IMR-90 (cell line): ENCODE measurements around the gene SSH2. TPM values are rescaled to one million over a fixed set of nuclear protein-coding genes. Genes with fewer than 3 reads are reported as not detected.

ENCODE experiments used
- ATAC-seq: fragments of 200-7000 bp; cut with Tn5 transposase; 2 replicates; pipeline ENCODE4 v1.9.1; 2020; ENCODE audit warnings: low read depth, mild to moderate bottlenecking, moderate library complexity
- BruUV-seq: library from RNA; stranded (reverse); fragments of 400-500 nt; replicated peaks from 2 replicates; lab custom pipeline; 2021; lab: Mats Ljungman, UMichigan
- CTCF ChIA-PET: fragments of 300-600 bp; formaldehyde crosslinking; extraction: SDS; loops from one replicate; lab custom pipeline; 2021; ENCODE audit warnings: antibody characterized with exemption; lab: Yijun Ruan, JAX
- POLR2A ChIA-PET: fragments of 300-600 bp; sonication (Branson Sonifier 250); formaldehyde crosslinking; loops from one replicate; lab custom pipeline; 2022; ENCODE audit warnings: antibody characterized with exemption; ENCODE audit not compliant: unreplicated experiment; lab: Charles Lee
- DNase-seq: peaks from one replicate; pipeline ENCODE4 v3.0.0; 2013
- H2AFZ ChIP-seq: replicated peaks from 2 replicates; pipeline ENCODE3; 2013; ENCODE audit warnings: low read length, mild to moderate bottlenecking; ENCODE audit not compliant: poor library complexity
- H2AK5ac ChIP-seq: 2 replicates; pipeline ENCODE4 v1.6.1; 2013; ENCODE audit warnings: low read depth, low read length, inconsistent platforms
- H2AK9ac ChIP-seq: replicated peaks from 2 replicates; pipeline ENCODE3; 2013; ENCODE audit warnings: mild to moderate bottlenecking, low read depth, low read length, moderate library complexity; ENCODE audit not compliant: poor library complexity
- H2BK120ac ChIP-seq: 2 replicates; pipeline ENCODE4 v1.6.1; 2013; ENCODE audit warnings: low read depth, low read length, inconsistent platforms
- H2BK15ac ChIP-seq: 3 replicates; pipeline ENCODE4 v1.6.1; 2013; ENCODE audit warnings: low read depth, low read length, inconsistent platforms
- H2BK20ac ChIP-seq: 2 replicates; pipeline ENCODE4 v1.6.1; 2013; ENCODE audit warnings: low read depth, mild to moderate bottlenecking, inconsistent platforms, low read length, moderate library complexity
- H2BK5ac ChIP-seq: 2 replicates; pipeline ENCODE4 v1.6.1; 2013; ENCODE audit warnings: mild to moderate bottlenecking, low read depth, low read length, inconsistent platforms; ENCODE audit not compliant: poor library complexity, severe bottlenecking
- H3K14ac ChIP-seq: replicated peaks from 2 replicates; pipeline ENCODE4 v1.6.1; 2013; ENCODE audit warnings: low read depth, low read length, inconsistent platforms
- H3K18ac ChIP-seq: 2 replicates; pipeline ENCODE4 v1.6.1; 2013; ENCODE audit warnings: low read depth, low read length, control low read depth
- H3K23ac ChIP-seq: 2 replicates; pipeline ENCODE4 v1.6.1; 2013; ENCODE audit warnings: low read depth, low read length, inconsistent platforms
- H3K27ac ChIP-seq: 2 replicates; pipeline ENCODE4 v1.5.1; 2013; ENCODE audit warnings: mild to moderate bottlenecking, control low read depth, low read length; ENCODE audit not compliant: insufficient read depth
- H3K27me3 ChIP-seq: 2 replicates; pipeline ENCODE4 v1.6.1; 2013; ENCODE audit warnings: low read length; ENCODE audit not compliant: control insufficient read depth, insufficient read depth
- H3K36me3 ChIP-seq: 2 replicates; pipeline ENCODE4 v1.6.1; 2013; ENCODE audit warnings: low read length, mixed read lengths; ENCODE audit not compliant: control insufficient read depth, insufficient read depth
- H3K4ac ChIP-seq: 2 replicates; pipeline ENCODE4 v1.6.1; 2013; ENCODE audit warnings: low read depth, low read length, inconsistent platforms
- H3K4me1 ChIP-seq: 2 replicates; pipeline ENCODE4 v1.6.1; 2013; ENCODE audit warnings: low read length, mixed read lengths; ENCODE audit not compliant: control insufficient read depth, insufficient read depth
- H3K4me2 ChIP-seq: 2 replicates; pipeline ENCODE4 v1.6.1; 2013; ENCODE audit warnings: low read depth, mild to moderate bottlenecking, control low read depth, low read length, moderate library complexity
- H3K4me3 ChIP-seq: 2 replicates; pipeline ENCODE4 v1.5.1; 2013; ENCODE audit warnings: low read depth, mild to moderate bottlenecking, control low read depth, low read length, moderate library complexity; ENCODE audit not compliant: insufficient read depth
- H3K56ac ChIP-seq: 2 replicates; pipeline ENCODE4 v1.6.1; 2013; ENCODE audit warnings: low read length, inconsistent platforms; ENCODE audit not compliant: insufficient read depth; ENCODE audit errors: extremely low read depth
- H3K79me1 ChIP-seq, 2 experiments: 2 replicates each; pipeline ENCODE4 v1.6.1; 2013; ENCODE audit warnings: low read length in 2 of 2, inconsistent platforms in 1 of 2, low read depth in 1 of 2
- H3K9ac ChIP-seq: 2 replicates; pipeline ENCODE4 v1.6.1; 2013; ENCODE audit warnings: low read depth, low read length, control low read depth
- H3K9me1 ChIP-seq: 2 replicates; pipeline ENCODE4 v1.6.1; 2013; ENCODE audit warnings: low read length, inconsistent platforms; ENCODE audit not compliant: insufficient read depth
- H3K9me3 ChIP-seq: 2 replicates; pipeline ENCODE4 v1.6.1; 2013; ENCODE audit warnings: low read length; ENCODE audit not compliant: control insufficient read depth, insufficient read depth
- H4K20me1 ChIP-seq: 2 replicates; pipeline ENCODE4 v1.6.1; 2013; ENCODE audit warnings: low read length, inconsistent platforms; ENCODE audit not compliant: insufficient read depth
- H4K5ac ChIP-seq: 2 replicates; pipeline ENCODE4 v1.6.1; 2013; ENCODE audit warnings: mild to moderate bottlenecking, low read depth, low read length, control low read depth
- H4K8ac ChIP-seq, 2 experiments: 2 replicates each; pipeline ENCODE4 v1.6.1; 2013; ENCODE audit warnings: low read depth in 2 of 2, low read length in 2 of 2, control low read depth in 1 of 2, inconsistent platforms in 1 of 2
- H4K91ac ChIP-seq: 2 replicates; pipeline ENCODE4 v1.6.1; 2013; ENCODE audit warnings: low read depth, low read length, inconsistent platforms; ENCODE audit not compliant: insufficient read depth
- BHLHE40 ChIP-seq: fragments of 150-350 bp; IDR thresholded peaks from 2 replicates; pipeline ENCODE4 v1.6.1; 2016; ENCODE audit warnings: mild to moderate bottlenecking, low read depth, low read length
- CEBPB ChIP-seq: IDR thresholded peaks from 2 replicates; pipeline ENCODE4 v1.6.1; 2012; ENCODE audit warnings: low read depth, low read length, improper control_type of control experiment
- CHD1 ChIP-seq: IDR thresholded peaks from 2 replicates; pipeline ENCODE4 v1.6.1; 2012; ENCODE audit warnings: low read depth, low read length, improper control_type of control experiment
- CTCF ChIP-seq: conservative IDR thresholded peaks from 2 replicates; pipeline ENCODE4 v1.5.1; 2012; ENCODE audit warnings: mild to moderate bottlenecking, low read depth, low read length, improper control_type of control experiment
- MAFK ChIP-seq: IDR thresholded peaks from 2 replicates; pipeline ENCODE4 v1.6.1; 2012; ENCODE audit warnings: low read depth, low read length, improper control_type of control experiment
- MAZ ChIP-seq: IDR thresholded peaks from 2 replicates; pipeline ENCODE4 v1.6.1; 2012; ENCODE audit warnings: low read depth, mild to moderate bottlenecking, low read length, improper control_type of control experiment, moderate library complexity, borderline replicate concordance
- MXI1 ChIP-seq: IDR thresholded peaks from 2 replicates; pipeline ENCODE4 v1.6.1; 2012; ENCODE audit warnings: low read depth, mild to moderate bottlenecking, low read length, moderate library complexity, borderline replicate concordance
- NFE2L2 ChIP-seq: fragments of 150-350 bp; IDR thresholded peaks from 2 replicates; pipeline ENCODE4 v1.6.1; 2016; ENCODE audit warnings: low read depth, mild to moderate bottlenecking, low read length
- POLR2A ChIP-seq: IDR thresholded peaks from 2 replicates; pipeline ENCODE4 v1.6.1; 2012; ENCODE audit warnings: mild to moderate bottlenecking, low read depth, low read length
- RAD21 ChIP-seq: IDR thresholded peaks from 2 replicates; pipeline ENCODE4 v1.6.1; 2012; ENCODE audit warnings: low read length, improper control_type of control experiment
- RCOR1 ChIP-seq: IDR thresholded peaks from 2 replicates; pipeline ENCODE4 v1.6.1; 2012; ENCODE audit warnings: mild to moderate bottlenecking, low read length, improper control_type of control experiment; ENCODE audit not compliant: insufficient replicate concordance
- RFX5 ChIP-seq: IDR thresholded peaks from 2 replicates; pipeline ENCODE4 v1.8.0; 2012; ENCODE audit warnings: low read depth, mild to moderate bottlenecking, low read length, moderate library complexity
- SMC3 ChIP-seq: fragments of 150-350 bp; IDR thresholded peaks from 2 replicates; pipeline ENCODE4 v1.6.1; 2016; ENCODE audit warnings: low read depth, mild to moderate bottlenecking, antibody characterized with exemption, low read length, moderate library complexity
- WGBS, 2 experiments: methylation state at CpG; one replicate each; pipeline versions ENCODE4 v1.1.5 to v1.1.7; 2013; ENCODE audit warnings: missing lambda C conversion rate in 2 of 2; ENCODE audit not compliant: insufficient read length in 1 of 2; ENCODE audit errors: extremely low coverage in 2 of 2; 5-methylcytosine and 5-hydroxymethylcytosine counted together
- dilution Hi-C: fragments of 300-500 bp; cut with HindIII; formaldehyde crosslinking; loops from one replicate; pipeline ENCODE4 v1.14.3; 2018; ENCODE audit warnings: low sequenced_read_pairs; ENCODE audit not compliant: unreplicated experiment
- in situ Hi-C: fragments of 300-500 bp; cut with MboI; formaldehyde crosslinking; loops from 3 replicates; pipeline ENCODE4 v1.14.3; 2019; ENCODE audit warnings: low sequenced_read_pairs, inconsistent platforms, mixed read lengths
- intact Hi-C: fragments of 100-400 bp; cut with micrococcal nuclease; formaldehyde crosslinking; loops from 2 replicates; pipeline ENCODE4 v1.10.0; 2022
- polyA plus RNA-seq, 3 experiments: library from polyadenylated mRNA; depleted of rRNA; stranded (reverse); fragments of >200 nt; gene quantifications; 2 replicates each; pipeline ENCODE4 v1.2.3, GENCODE V29; 2012; ENCODE audit warnings: low replicate concordance in 1 of 3
- total RNA-seq: library from RNA; depleted of rRNA; stranded (reverse); fragments of >200 nt; gene quantifications from 2 replicates; pipeline ENCODE4 v1.2.3, GENCODE V29; 2012
- TF ChIP-seq, protein P1 (sequence below): fragments of 150-350 bp; IDR thresholded peaks from 2 replicates; pipeline ENCODE4 v1.6.1; 2016; ENCODE audit warnings: low read depth, mild to moderate bottlenecking, low read length, moderate library complexity, borderline replicate concordance
- TF ChIP-seq, protein P2 (sequence below): fragments of 150-350 bp; IDR thresholded peaks from 2 replicates; pipeline ENCODE4 v1.6.1; 2017; ENCODE audit warnings: mild to moderate bottlenecking, antibody characterized with exemption, low read length, low read depth

The SSH2 gene
- total and polyA plus RNA-seq, 2 of the 4 experiments (the other 2 are of a cell fraction): 9.3 TPM

DNA sequence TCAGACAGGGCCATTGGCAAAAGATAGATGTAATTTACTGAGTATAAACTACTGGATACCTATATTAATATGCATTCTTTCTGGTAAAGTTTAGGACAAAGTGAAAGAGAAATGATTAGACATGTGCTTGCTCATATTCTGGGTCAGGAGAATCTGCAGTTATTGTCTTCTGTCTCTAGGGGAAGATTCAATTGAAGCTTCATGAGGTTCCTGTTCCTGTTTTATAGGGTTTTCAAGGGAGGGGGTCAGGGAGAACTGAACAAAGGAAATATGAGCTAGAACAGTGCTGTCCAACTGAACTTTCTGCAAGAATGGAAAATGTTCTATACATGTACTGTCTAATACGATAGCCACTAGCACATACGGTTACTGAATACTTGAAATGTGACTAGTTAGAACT is 248.0 kb downstream of the SSH2 start:
- dilution Hi-C loops: no loop called here
- WGBS, 2 experiments: no CpG with 5 or more reads among the region's 2 CpGs

More for the DNA sequence above, 248.0 kb downstream of the SSH2 start:
- H3K4me1 ChIP-seq: peaks cover 4% of the 10 kb centered on the region
- no peak overlapping the region for H2BK5ac ChIP-seq
- BruUV-seq: no TSS peak
- H3K4ac ChIP-seq: no peak overlapping the region
- no peaks in the 10 kb centered on the region for H3K27me3 ChIP-seq
- no peak overlapping the region for H4K91ac ChIP-seq
- no peak overlapping the region for H2BK15ac ChIP-seq
- TF ChIP-seq MAZ: no peak
- no peak for TF ChIP-seq MAFK
- TF ChIP-seq MXI1: no peak
- TF ChIP-seq, protein P1, sequence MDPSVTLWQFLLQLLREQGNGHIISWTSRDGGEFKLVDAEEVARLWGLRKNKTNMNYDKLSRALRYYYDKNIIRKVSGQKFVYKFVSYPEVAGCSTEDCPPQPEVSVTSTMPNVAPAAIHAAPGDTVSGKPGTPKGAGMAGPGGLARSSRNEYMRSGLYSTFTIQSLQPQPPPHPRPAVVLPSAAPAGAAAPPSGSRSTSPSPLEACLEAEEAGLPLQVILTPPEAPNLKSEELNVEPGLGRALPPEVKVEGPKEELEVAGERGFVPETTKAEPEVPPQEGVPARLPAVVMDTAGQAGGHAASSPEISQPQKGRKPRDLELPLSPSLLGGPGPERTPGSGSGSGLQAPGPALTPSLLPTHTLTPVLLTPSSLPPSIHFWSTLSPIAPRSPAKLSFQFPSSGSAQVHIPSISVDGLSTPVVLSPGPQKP: no peak
- no peak for TF ChIP-seq CHD1
- no peak for TF ChIP-seq NFE2L2
- no peak for TF ChIP-seq RFX5
- TF ChIP-seq SMC3: no peak
- no peak for TF ChIP-seq BHLHE40
- no peak for TF ChIP-seq RCOR1
- TF ChIP-seq RAD21: no peak
- no peak for TF ChIP-seq CEBPB
- TF ChIP-seq CTCF: no peak
- no peak for TF ChIP-seq POLR2A
- TF ChIP-seq, protein P2, sequence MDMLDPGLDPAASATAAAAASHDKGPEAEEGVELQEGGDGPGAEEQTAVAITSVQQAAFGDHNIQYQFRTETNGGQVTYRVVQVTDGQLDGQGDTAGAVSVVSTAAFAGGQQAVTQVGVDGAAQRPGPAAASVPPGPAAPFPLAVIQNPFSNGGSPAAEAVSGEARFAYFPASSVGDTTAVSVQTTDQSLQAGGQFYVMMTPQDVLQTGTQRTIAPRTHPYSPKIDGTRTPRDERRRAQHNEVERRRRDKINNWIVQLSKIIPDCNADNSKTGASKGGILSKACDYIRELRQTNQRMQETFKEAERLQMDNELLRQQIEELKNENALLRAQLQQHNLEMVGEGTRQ: no peak
- CTCF ChIA-PET: interaction anchor here (0.6 to 1.6 kb wide), 3 partner anchors 8 to 349 kb away, joined by 3 to 7 read pairs (median 3); no protein-coding TSS in a partner anchor
- in situ Hi-C loops: no loop called here
- H3K4me2 ChIP-seq: no peak overlapping the region
- H3K4me3 ChIP-seq: no peak overlapping the region
- H4K5ac ChIP-seq: no peak overlapping the region
- H2BK120ac ChIP-seq: no peak overlapping the region
- H3K36me3 ChIP-seq: peaks cover 12% of the 10 kb centered on the region
- H2AK9ac ChIP-seq: no peak overlapping the region
- no peak overlapping the region for H3K14ac ChIP-seq
- H4K20me1 ChIP-seq: no peaks in the 10 kb centered on the region
- H3K27ac ChIP-seq: no peak overlapping the region
- POLR2A ChIA-PET: interaction anchor here (0.7 kb wide), 1 partner anchor 312 kb away, joined by 4 read pairs; no protein-coding TSS in a partner anchor
- intact Hi-C loops: no loop called here
- no peak for ATAC-seq
- no peaks in the 10 kb centered on the region for H3K9me3 ChIP-seq
- no peak overlapping the region for H3K9ac ChIP-seq
- no peak overlapping the region for H2AFZ ChIP-seq
- no peak overlapping the region for H3K18ac ChIP-seq
- no peaks in the 10 kb centered on the region for H3K79me1 ChIP-seq
- no peak for DNase-seq
- H2BK20ac ChIP-seq: no peak overlapping the region
- H3K56ac ChIP-seq: no peak overlapping the region
- no peak overlapping the region for H3K23ac ChIP-seq
- no peaks in the 10 kb centered on the region for H3K9me1 ChIP-seq
- no peak overlapping the region for H2AK5ac ChIP-seq
- H4K8ac ChIP-seq: no peak overlapping the region
